ENCODE results near the gene KLF13. TPM values are rescaled to one million over a fixed set of nuclear protein-coding genes. Genes with fewer than 3 reads are reported as not detected.

Gene KLF13
- total and polyA plus RNA-seq, 8 donors: 12.3 to 57.1 (median 32.6) TPM

GRCh38 chr15:31403606-31404005 is 77.0 kb downstream of the KLF13 start:
- 90 to 95% methylated on average over 5 of the region's 5 CpGs for WGBS, 2 donors
- Histone ChIP-seq H3K9me3 (no peaks in the 10 kb centered on the region), H3K4me1 (no peaks in the 10 kb centered on the region), H3K27ac (no peak overlapping the region), H3K27me3 (no peaks in the 10 kb centered on the region), H3K4me3 (no peak overlapping the region), H3K36me3 (no peaks in the 10 kb centered on the region)
- intact Hi-C loops (cut with DNase I): no loop called here
- no peak for FAIRE-seq
- no peak for ATAC-seq
- DNase-seq: no peak
- no peak for TF ChIP-seq CTCF (IDR thresholded peaks at IDR 0.05)

- no peak for TF ChIP-seq CTCF (IDR thresholded peaks at IDR 0.05)
- ATAC-seq (no peak), DNase-seq (no peak), FAIRE-seq (no peak)
- WGBS, 2 donors: 88 to 100% methylated on average over 3 of the region's 3 CpGs
- no peaks in the 10 kb centered on the region for H3K36me3 ChIP-seq
- H3K4me3 ChIP-seq: no peak overlapping the region
- no peaks in the 10 kb centered on the region for H3K27me3 ChIP-seq
- intact Hi-C loops (cut with DNase I): no loop called here
- H3K4me1 ChIP-seq: no peaks in the 10 kb centered on the region
- no peaks in the 10 kb centered on the region for H3K9me3 ChIP-seq
- H3K27ac ChIP-seq: no peak overlapping the region
Measured at GRCh38 chr15:31404345-31404744, 77.7 kb downstream of the KLF13 start.

- H3K4me3 ChIP-seq: no peak overlapping the region
- no peak for DNase-seq
- H3K4me1 ChIP-seq: no peaks in the 10 kb centered on the region
- WGBS, 2 donors: 75 to 77% methylated on average over 13 of the region's 13 CpGs
- H3K9me3 ChIP-seq: no peaks in the 10 kb centered on the region
- intact Hi-C loops (cut with DNase I): no loop called here
- no peak overlapping the region for H3K27ac ChIP-seq
- no peaks in the 10 kb centered on the region for H3K36me3 ChIP-seq
- no peak for TF ChIP-seq CTCF (IDR thresholded peaks at IDR 0.05)
- peak in 2 of 4 donors; percentile 53 to 58 for ATAC-seq
- no peak for FAIRE-seq
- H3K27me3 ChIP-seq: no peaks in the 10 kb centered on the region
Measured at GRCh38 chr15:31405200-31405920, 78.7 kb downstream of the KLF13 start.

- no peak for TF ChIP-seq CTCF (IDR thresholded peaks at IDR 0.05)
- Histone ChIP-seq H3K4me1 (no peaks in the 10 kb centered on the region), H3K36me3 (no peaks in the 10 kb centered on the region), H3K9me3 (no peaks in the 10 kb centered on the region), H3K27me3 (no peaks in the 10 kb centered on the region), H3K4me3 (no peak overlapping the region), H3K27ac (no peak overlapping the region)
- no peak for DNase-seq
- no peak for FAIRE-seq
- 95 to 97% methylated on average over 1 of the region's 1 CpG for WGBS, 2 donors
- no peak for ATAC-seq
- intact Hi-C loops (cut with DNase I): no loop called here
Measured at GRCh38 chr15:31407376-31407775, 80.7 kb downstream of the KLF13 start.

- H3K27me3 ChIP-seq: no peaks in the 10 kb centered on the region
- H3K9me3 ChIP-seq: no peaks in the 10 kb centered on the region
- TF ChIP-seq CTCF (IDR thresholded peaks at IDR 0.05): no peak
- no peak for FAIRE-seq
- H3K36me3 ChIP-seq: no peaks in the 10 kb centered on the region
- no peak for ATAC-seq
- no peak overlapping the region for H3K4me3 ChIP-seq
- intact Hi-C loops (cut with DNase I): no loop called here
- H3K4me1 ChIP-seq: no peaks in the 10 kb centered on the region
- H3K27ac ChIP-seq: no peak overlapping the region
- no peak for DNase-seq
Measured at GRCh38 chr15:31407851-31408250, 81.2 kb downstream of the KLF13 start.

Data from pancreas (tissue), 10 donors.